Activated CD4-positive, CD25-positive, alpha-beta regulatory T cell treated with anti-CD3 and anti-CD28 coated beads, Interleukin-2, amount 50 U/mL, for 72 hours (primary cell): ENCODE results near the gene OR2D3.
"Not testable (repeated sequence)": the region's sequence is repeated elsewhere in the genome, so short reads cannot be mapped to it uniquely, and the experiment has no call there.

Experiments
- DNase-seq: peaks from one replicate; pipeline ENCODE4 v3.0.0; 2021

Gene OR2D3

GRCh38 chr11:6928916-6929315 is 8.1 kb downstream of the OR2D3 start:
- no peak for DNase-seq

GRCh38 chr11:6931146-6931713 is 10.4 kb downstream of the OR2D3 start:
- DNase-seq, result no peak

GRCh38 chr11:6932145-6932544 is 11.3 kb downstream of the OR2D3 start:
- DNase-seq, result no peak

GRCh38 chr11:6941970-6942369 is 21.2 kb downstream of the OR2D3 start:
- no peak for DNase-seq

GRCh38 chr11:6943131-6943530 is 22.3 kb downstream of the OR2D3 start:
- no peak for DNase-seq

GRCh38 chr11:6954248-6954647 is 33.4 kb downstream of the OR2D3 start:
- DNase-seq, result not testable (repeated sequence)

- DNase-seq, result no peak
These were observed 41.3 kb downstream of the OR2D3 start for GRCh38 chr11:6962141-6962540.

GRCh38 chr11:6962673-6963072 is 41.9 kb downstream of the OR2D3 start:
- no peak for DNase-seq

GRCh38 chr11:6968816-6969215 is 48.0 kb downstream of the OR2D3 start:
- DNase-seq, result no peak

- not testable (repeated sequence) for DNase-seq
These were observed 49.1 kb downstream of the OR2D3 start for GRCh38 chr11:6969854-6970253.
